Dedifferentiated amniotic fluid mesenchymal stem cell (primary cell): Measurements from ENCODE around the gene SEPTIN3.

ENCODE experiments used
- DNase-seq: peaks from one replicate; pipeline ENCODE4 v3.0.0-alpha.2; 2016; ENCODE audit errors: extremely low spot score

SEPTIN3 gene, protein sequence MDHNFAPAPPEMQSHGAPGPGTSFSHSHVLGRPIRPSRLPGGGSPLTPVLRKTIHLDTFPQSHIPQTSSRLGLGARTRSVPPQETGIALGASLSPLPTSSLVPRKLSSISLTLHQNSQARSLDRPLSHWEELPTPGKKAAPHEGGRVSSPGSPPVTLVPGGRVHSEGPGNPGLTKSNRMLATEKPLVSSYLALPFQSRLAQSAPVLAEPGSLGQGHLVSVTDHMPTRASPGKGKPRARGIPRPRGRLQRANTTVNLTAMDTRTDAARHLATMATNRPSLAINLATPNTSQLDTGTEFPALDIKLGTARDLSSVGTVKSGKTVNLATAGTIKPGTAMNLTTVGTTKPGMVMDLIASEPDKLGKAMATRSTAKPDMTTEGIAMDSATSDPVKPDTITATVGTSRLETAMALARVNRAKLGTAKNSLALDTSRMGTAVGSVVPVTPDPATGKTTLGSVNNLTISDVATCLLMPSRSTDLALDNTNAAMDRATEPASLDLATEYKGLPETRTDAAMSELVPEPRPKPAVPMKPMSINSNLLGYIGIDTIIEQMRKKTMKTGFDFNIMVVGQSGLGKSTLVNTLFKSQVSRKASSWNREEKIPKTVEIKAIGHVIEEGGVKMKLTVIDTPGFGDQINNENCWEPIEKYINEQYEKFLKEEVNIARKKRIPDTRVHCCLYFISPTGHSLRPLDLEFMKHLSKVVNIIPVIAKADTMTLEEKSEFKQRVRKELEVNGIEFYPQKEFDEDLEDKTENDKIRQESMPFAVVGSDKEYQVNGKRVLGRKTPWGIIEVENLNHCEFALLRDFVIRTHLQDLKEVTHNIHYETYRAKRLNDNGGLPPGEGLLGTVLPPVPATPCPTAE

DNA sequence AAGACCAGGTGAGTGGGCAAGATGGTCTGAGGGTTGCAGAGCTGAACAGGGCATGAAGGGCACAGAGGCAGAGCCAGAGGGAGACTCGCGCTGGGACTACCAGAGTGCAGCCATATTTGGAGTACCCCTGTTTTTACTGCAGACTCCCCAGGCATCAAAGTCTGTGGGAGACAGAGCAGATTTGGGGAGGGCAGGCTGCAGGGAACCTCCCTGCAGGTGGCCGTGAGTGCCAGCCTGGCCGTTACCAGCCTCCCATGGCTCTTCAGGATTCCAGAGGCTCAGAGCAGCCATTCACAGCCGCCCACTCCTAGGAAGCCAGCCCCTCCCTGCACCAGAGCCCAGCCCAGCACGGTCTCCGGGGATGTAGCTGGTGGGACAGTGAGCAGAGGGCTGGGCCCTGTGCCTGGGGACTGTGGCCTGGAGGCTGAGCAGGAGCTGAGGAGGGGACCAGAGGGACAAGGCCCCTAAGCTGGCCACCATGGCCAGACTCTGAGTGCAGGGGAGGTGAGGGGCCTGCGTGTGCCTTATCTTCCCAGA lies at the start of gene SEPTIN3:
Gene SEPTIN3 (plus strand): TSS at position 334 of the 537 bp plus-strand sequence. CDS start 2,050 bp downstream, outside the sequence.
- DNase-seq = no peak

DNA sequence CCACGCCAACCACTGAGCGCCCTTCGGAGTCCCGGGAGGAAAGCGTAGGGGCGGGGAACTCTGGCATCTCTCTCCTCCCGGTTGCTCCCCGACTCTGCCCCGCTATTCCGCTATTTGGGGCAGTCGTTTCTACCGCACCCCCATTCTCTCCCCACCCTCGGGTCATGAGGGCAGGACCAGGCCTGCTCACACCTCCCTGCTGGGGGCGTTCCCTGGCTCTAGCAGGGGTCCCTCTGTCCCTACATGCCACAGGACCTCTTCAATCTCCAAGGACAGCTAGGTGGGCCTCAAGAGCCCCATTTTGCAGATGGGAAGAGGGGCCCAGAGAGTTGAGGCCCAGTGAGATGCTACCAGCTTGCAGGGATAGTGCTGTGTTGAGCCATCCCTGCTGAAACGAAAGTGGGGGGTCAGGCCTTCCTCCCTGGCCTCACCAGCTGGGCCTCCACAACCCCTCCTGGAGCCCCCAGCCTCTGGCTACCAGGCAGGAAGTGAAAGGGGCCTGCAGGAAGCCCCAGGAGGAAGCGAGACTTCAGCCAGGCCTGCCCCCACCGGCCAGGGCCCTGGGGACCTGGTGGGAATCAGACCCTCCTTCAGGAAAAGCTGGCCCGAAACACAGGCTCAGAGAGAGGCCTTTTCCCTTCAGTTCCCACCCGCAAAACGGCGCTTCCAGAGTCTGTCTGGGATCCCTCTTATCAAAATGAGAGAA lies 48.8 kb upstream of the SEPTIN3 start:
- DNase-seq = no peak

DNA sequence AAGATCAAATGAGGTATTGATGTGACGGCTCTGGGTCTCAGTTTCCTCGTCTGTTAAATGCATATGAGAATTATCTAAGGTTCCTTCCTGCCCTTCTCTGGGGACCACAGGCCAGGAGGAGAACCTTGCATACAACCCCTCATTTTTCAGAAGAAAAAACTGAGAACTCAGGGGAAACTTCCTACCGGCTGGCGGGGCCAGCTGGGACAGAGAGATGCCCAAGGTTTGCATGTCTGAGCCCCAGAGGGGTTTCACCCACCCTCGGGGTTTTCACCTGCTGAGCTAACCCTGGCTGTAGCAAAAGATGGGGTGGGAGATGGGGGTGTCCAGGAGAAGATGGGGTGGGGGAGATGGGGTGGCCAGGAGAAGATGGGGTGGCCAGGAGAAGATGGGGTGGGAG lies 46.9 kb upstream of the SEPTIN3 start:
- no peak for DNase-seq

- DNase-seq = no peak
These were observed 46.2 kb upstream of the SEPTIN3 start for GRCh38 chr22:41922940-41923594.

DNA sequence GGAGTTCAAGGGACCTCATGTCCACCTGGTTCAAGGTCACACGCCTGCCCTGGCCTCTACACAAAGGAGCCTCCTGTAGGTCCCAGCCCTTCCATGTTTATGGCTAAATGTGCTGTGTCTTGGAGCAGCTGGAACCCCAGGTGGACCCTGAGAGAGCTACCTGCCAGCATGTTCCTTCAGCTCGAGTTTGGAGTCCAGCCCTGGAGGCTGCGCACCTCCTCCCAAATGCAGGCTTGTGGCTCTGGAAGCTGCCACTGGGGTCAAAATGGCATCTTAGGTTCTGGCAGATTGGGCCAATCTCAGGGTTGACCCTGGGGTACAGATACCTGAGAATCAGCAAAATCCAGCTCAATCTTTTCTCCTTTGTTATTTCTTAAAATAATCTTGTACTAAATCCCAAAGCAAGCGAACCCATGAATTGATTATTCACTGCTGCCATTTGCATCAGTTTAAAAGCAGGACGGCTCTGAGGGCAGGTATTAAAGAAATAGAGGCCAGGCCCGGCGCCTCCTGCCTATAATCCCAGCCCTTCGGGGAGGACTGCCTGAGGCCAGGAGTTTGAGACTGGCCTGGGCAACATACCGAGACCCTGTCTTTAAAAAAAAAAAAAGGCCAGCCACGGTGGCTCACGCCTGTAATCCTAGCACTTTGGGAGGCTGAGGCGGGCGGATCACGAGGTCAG lies 45.5 kb upstream of the SEPTIN3 start:
- DNase-seq = no peak

- no peak for DNase-seq
These were observed 43.3 kb upstream of the SEPTIN3 start for GRCh38 chr22:41925783-41926460.

DNA sequence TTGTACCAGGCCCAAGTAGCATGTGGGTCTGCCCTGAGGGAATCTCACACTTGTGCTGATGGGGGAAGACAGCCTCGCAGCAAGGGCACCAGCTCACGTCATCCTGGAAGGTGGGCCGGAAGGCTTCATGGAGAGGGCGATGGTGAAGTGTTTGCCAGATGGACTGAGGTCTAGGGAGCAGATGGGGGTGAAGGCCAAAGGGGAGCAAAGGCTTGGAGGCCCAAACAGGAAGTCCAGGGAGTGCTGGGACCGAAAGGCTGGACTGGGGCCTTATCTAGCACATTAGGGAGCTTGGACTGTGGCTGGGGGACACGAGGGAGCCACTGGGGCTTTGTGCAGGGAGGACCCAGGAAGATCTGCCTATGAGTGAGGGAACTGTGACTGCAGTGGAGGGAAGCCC lies 41.4 kb upstream of the SEPTIN3 start:
- no peak for DNase-seq

- DNase-seq = no peak
These were observed 40.4 kb upstream of the SEPTIN3 start for GRCh38 chr22:41928593-41929417.

DNA sequence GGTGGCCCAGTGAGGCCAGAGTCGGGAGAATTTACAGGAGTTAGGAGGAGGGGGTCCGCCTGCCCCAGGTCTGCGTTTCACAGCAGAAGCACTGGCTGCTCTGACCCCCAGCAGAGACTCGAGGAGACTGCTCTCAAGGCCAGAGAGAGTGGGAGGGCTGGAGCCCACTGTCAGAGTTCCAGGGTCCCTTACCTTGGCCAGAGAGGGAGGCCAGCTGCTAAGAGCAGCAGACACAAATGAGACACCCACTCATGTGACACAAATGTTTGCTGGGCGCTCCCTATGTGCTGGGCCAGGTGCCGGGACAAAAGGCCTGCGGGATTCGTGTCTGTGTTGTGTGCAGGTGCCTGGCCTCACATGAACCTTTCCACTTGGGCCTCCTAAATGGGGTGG lies 39.8 kb upstream of the SEPTIN3 start:
- DNase-seq = no peak

DNA sequence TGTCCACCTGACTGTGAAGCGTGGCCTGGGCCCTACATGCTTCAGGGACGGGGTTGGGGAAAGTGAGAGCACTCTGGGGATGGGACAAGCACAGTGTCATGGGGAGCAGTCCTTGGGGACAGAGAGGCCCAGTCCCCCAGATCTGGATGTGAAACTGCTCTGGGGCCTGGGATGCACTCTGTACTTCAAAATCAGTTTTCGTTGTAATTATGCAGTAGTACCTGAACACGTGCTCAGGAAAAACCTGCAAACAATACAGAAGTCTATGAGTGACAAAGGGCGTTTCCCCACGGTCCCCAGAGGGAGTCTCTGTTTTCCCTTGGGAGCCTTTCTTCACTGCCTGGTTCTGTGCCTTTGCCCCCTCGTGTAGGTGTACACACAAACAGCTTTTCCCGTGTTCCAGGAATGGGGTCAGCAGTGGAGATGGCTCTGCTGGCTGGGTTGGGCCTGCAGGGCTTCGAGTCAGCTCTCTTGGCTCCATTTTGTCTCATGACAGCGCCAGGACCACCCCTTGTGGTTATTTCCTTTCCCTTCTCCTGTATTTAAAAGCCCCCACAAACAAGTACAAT lies 37.5 kb upstream of the SEPTIN3 start:
- DNase-seq = no peak

- DNase-seq = no peak
These were observed 36.9 kb upstream of the SEPTIN3 start for GRCh38 chr22:41932353-41932752.

GRCh38 chr22:41933411-41934177 lies 35.6 kb upstream of the SEPTIN3 start:
- no peak for DNase-seq

DNA sequence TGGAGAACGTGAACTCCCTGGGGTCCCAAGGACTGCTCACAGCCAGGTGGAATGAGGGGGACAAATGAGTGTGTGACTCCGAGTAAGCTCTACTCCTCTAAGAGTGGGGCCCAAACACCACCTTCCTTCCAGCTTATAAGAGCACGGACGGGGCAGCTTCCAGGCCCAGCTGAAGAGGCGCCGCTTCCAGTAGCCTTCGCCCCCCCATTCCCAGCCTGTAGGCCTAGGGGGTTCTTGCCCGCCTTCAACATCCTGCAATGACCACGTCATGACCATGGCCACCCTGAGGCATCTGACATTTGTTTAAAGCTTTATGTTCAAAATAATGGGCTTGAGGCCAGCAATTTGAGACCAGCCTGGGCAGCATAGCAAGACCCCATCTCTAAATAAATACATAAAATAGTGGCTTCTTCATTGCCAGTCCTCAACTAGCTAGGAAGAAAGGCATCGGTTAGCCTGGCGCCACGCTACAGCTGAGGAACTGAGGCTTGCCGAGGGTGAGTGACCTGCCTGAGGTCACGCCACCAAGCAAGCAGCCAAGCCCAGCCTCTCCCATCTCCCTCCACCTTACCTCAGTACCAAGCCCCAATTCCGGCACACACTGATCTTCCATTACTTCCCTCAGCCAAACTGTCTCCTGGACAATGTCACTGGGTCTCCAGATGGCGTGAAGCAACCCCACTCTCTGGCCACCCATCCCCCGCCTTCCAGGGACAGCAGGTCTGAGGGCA lies 34.8 kb upstream of the SEPTIN3 start:
- no peak for DNase-seq

GRCh38 chr22:41935015-41935351 lies 34.3 kb upstream of the SEPTIN3 start:
- no peak for DNase-seq

GRCh38 chr22:41935509-41935908 lies 33.7 kb upstream of the SEPTIN3 start:
- DNase-seq = no peak

DNA sequence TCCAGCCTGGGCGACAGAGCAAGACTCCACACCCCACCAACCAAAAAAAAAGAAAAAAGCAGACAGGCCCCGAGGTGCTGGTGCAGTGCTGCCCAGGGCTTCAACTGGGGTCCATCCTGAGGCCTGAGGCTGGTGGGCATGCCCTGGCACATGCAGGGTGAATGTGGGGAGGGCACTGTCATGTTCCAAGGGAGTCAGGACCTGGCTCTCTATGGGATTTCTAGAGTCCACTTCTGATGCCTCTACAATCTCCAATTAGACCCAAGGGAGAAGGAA lies 32.4 kb upstream of the SEPTIN3 start:
- no peak for DNase-seq

- no peak for DNase-seq
These were observed 29.0 kb upstream of the SEPTIN3 start for GRCh38 chr22:41939981-41940831.
